Renal cortex interstitium (tissue), 11 donors: ENCODE data around the gene MRPL42. TPM values are rescaled to one million over a fixed set of nuclear protein-coding genes. Genes with fewer than 3 reads are reported as not detected.
A peak's percentile ranks its signal among the peaks of the same experiment; 100 is the strongest.
"Not testable (repeated sequence)": the region's sequence is repeated elsewhere in the genome, so short reads cannot be mapped to it uniquely, and the experiment has no call there.

Source experiments
- DNase-seq, 11 donors: peaks; one replicate each; pipeline ENCODE4 v3.0.0-alpha.2; 2013; ENCODE audit warnings: low read depth in 9 of 11, low spot score in 4 of 11; ENCODE audit errors: extremely low read depth in 1 of 11
- polyA plus RNA-seq, 3 donors: library from polyadenylated mRNA; unstranded; fragments of 120-200 nt; gene quantifications; one replicate each; pipeline ENCODE4 v1.2.1, GENCODE V29; 2013; ENCODE audit not compliant: insufficient read length in 3 of 3

The MRPL42 gene
- polyA plus RNA-seq, 3 donors: 65.1 to 75.3 (median 67.6) TPM

GRCh38 chr12:93468008-93468371 is 676 bp downstream of the MRPL42 start:
- peak in 1 of 11 donors; percentile 15 for DNase-seq

GRCh38 chr12:93469386-93469785 is 2.1 kb downstream of the MRPL42 start:
- no peak for DNase-seq

GRCh38 chr12:93476555-93476954 is 9.2 kb downstream of the MRPL42 start:
- DNase-seq: no peak

GRCh38 chr12:93482721-93483120 is 15.4 kb downstream of the MRPL42 start:
- no peak for DNase-seq

GRCh38 chr12:93483151-93483807 is 16.0 kb downstream of the MRPL42 start:
- DNase-seq: no peak

- no peak for DNase-seq
Measured at GRCh38 chr12:93484315-93484981, 17.1 kb downstream of the MRPL42 start.

- DNase-seq: not testable (repeated sequence)
Measured at GRCh38 chr12:93492808-93493207, 25.5 kb downstream of the MRPL42 start.

GRCh38 chr12:93494096-93494495 is 26.8 kb downstream of the MRPL42 start:
- DNase-seq: no peak

- DNase-seq: no peak
Measured at GRCh38 chr12:93497456-93497855, 30.1 kb downstream of the MRPL42 start.

GRCh38 chr12:93498813-93499212 is 31.5 kb downstream of the MRPL42 start:
- not testable (repeated sequence) for DNase-seq

GRCh38 chr12:93500201-93500600 is 32.9 kb downstream of the MRPL42 start:
- DNase-seq: no peak

- no peak for DNase-seq
Measured at GRCh38 chr12:93500667-93501066, 33.4 kb downstream of the MRPL42 start.

GRCh38 chr12:93502802-93503623 is 35.7 kb downstream of the MRPL42 start:
- DNase-seq: peak in 9 of 11 donors; percentile 9 to 45 (median 28)

GRCh38 chr12:93507165-93507564 is 39.9 kb downstream of the MRPL42 start:
- DNase-seq: no peak

- DNase-seq: no peak
Measured at GRCh38 chr12:93509506-93509905, 42.2 kb downstream of the MRPL42 start.

GRCh38 chr12:93514853-93515252 is 47.5 kb downstream of the MRPL42 start:
- DNase-seq: no peak

GRCh38 chr12:93518725-93519124 is 51.4 kb downstream of the MRPL42 start:
- no peak for DNase-seq

- DNase-seq: no peak
Measured at GRCh38 chr12:93519859-93520258, 52.5 kb downstream of the MRPL42 start.

GRCh38 chr12:93520454-93520853 is 53.1 kb downstream of the MRPL42 start:
- DNase-seq: no peak
